Measurements from ENCODE around the gene OXCT1.

Gene OXCT1

DNA sequence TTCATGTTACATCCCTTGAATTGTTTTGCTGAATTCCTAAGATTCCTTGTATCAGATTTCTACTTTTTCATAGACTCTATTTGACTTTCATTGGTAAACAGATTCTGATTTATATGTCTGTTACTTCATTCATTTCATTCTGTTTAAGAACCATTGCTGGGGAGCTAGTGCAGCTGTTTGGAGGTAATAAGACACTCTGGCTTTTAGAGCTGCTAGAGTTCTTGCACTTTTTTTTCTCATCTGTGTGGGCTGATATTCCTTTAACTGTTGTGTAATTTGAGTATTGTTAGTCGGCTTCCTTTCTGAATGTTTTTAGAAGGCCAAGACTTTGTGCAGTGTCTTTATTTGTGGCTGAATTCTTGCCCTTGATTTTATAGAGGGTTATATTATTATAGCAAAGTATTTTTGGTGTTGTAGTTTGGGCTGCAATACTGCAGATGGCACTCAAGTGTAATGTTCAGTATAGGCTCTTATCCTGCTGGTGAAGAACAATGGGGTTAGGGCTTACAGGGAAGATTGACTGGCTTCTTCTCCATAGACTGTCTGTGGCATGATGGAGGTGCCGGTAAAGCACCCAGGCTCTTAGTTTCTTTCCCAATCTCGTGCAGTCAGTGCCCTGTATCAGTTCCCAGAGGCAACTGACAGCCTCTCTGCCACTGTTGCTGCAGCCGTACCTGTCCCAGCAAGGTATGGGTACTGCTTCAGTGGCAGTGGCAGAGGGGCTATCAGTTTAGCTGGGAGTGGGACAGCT is 162.2 kb downstream of the OXCT1 start:
- DNase-seq, result no peak

DNA sequence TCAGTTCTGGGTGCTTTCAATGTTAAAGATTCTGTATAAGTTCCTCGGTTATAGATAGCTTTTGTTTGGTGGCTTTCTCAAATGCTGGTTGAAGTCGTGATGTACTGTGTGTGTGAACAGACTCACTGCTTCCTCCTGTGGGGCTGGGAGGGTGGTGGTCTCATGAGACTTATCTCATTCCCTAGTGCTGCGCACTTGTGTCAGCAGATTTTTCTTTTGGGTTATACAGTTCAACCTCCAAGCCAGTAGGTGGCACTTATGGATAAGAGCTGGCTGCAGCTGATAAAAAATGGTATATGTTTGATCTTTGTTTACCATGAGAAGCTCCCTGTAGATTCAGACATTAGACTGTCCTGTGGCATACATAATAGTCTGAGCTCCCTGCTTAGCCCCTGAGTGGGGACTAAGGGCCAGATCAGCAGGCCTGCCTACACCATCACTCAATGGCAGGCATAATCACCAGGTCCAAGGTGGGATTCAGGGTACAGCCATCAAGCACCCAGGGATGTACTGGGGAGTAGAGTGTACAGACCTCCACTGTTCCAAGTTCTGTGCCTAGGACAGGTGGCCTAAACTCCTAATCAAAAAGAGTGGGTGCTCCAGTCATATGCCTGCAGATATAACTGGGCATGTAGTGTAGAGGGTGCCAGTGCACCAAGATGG is 174.2 kb downstream of the OXCT1 start:
- DNase-seq, result no peak

DNA sequence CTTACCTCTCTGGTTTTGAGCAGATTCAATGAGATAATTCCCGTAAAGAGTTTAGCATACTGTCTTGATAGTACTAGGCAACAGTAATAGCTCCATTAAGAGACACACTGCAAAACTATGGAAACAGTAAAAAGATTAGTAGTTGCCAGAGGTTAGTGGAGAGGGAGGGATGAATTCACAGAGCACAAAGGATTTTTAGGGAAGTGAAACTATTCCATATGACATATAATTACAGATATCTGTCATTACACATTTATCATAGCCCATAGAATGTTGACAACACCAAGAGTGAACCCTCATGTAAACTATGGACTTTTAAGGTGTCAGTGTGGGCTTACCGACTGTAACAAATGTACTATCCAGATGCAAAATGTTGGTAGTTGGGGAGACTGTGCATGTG is 183.5 kb downstream of the OXCT1 start:
- no peak for DNase-seq

DNA sequence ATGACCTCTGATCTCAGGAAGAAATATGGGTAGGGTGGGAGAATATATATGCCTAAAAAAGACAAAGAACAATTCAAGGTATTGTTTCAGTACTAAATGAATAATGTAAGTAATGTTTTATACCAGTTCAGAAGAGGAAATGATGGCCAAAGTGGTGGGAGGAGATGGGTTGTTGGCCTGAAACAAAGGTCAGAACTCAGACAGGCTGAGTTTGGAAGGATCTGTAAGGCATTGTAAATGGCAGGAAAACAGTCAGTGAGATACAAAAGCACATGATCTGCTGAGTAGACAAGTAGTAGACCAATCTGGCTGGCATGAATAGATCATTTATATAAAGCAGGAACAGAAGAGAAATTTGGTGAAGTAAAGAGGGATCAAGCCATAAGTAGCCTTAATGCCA is 184.0 kb downstream of the OXCT1 start:
- no peak for DNase-seq

DNA sequence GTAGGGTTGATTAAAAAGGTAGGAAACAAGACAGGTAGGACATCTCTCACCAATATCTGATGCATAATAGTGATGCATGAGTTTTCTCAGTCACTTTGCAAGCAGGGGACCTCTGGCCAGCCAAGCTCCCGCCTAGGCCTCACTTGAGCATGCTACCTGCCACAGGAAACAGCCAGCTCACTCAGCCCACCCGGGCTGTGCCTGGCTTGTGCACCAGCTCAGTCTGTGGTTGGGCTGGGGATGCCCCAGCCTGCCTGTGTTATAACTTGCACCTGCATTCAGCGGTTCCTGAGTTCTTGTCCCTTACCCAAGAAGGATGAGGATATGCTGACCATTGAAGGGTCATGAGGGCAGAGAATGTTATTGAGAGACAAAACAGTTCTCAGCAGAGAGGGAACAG is 187.0 kb downstream of the OXCT1 start:
- DNase-seq, result no peak

DNA sequence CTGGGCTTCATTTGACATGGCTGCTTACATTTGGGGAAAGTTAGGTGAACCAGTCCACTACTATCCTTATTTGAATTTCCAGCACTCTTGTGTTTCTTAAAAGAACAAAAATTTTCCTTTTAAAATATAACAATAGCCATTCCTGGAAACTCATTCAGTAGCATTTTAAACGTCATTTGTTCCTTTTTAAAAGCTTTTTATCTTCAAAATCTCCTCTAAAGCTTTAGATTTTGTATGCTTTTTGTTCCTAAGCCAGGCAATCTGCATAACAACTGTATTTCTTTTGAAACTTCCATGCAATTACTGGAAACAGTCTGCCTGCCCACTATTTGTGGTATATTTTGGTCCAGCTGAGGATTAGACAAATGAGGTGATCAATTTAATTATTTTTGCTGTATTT is 187.6 kb downstream of the OXCT1 start:
- no peak for DNase-seq

DNA sequence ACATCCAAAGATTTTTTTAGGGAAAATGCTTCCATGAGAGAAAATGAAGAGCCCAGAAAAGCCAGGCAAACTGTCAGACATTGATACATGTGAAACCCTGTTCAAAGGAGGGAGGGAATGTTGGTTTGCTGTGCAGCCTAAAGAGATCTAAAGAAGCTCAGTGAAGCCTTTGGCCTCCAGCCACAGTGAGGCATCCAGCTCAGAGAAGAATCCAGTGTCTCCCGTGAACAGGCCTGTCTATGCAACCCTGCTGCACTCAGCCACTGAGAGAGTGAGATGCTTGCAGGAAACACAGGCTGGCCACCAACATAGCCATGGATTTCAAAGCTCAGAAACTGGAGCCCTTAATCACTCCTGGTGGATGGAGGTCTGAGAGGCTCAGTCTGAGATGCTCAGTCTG is 188.4 kb downstream of the OXCT1 start:
- no peak for DNase-seq
